HepG2 (cell line): ENCODE data around the gene COBLL1. TPM values are rescaled to one million over a fixed set of nuclear protein-coding genes. Genes with fewer than 3 reads are reported as not detected.

ENCODE experiments used
- BRCA1 ChIP-seq: sonication (generic); formaldehyde crosslinking; IDR thresholded peaks from 2 replicates; pipeline ENCODE4 v1.4.0; 2020; ENCODE audit warnings: missing genetic modification reagents
- CC2D1A ChIP-seq: sonication (generic); formaldehyde crosslinking; IDR thresholded peaks from 2 replicates; pipeline ENCODE4 v1.8.1; 2023; ENCODE audit warnings: mild to moderate bottlenecking, missing genetic modification reagents
- CHCHD3 ChIP-seq: sonication (generic); formaldehyde crosslinking; IDR thresholded peaks from 2 replicates; pipeline ENCODE4 v1.8.0; 2022; ENCODE audit warnings: mild to moderate bottlenecking, missing genetic modification reagents, moderate library complexity
- CHD4 ChIP-seq: fragments of 200-600 bp; sonication (generic); IDR thresholded peaks from 2 replicates; pipeline ENCODE4 v1.7.0; 2017; ENCODE audit warnings: mild to moderate bottlenecking, low read length, borderline replicate concordance
- GATAD2A ChIP-seq: IDR thresholded peaks from 2 replicates; pipeline ENCODE4 v1.6.1; 2016
- NFIC ChIP-seq: IDR thresholded peaks from 2 replicates; pipeline ENCODE4 v1.6.1; 2012; ENCODE audit warnings: mild to moderate bottlenecking, low read length, inconsistent platforms
- SMC3 ChIP-seq: IDR thresholded peaks from 2 replicates; pipeline ENCODE4 v1.6.1; 2011; ENCODE audit warnings: low read length, improper control_type of control experiment
- SNRNP70 ChIP-seq: fragments of 200-400 bp; formaldehyde crosslinking; IDR thresholded peaks from 2 replicates; pipeline ENCODE4 v1.6.1; 2017; ENCODE audit warnings: mild to moderate bottlenecking, low read depth, low read length, moderate library complexity
- SRF ChIP-seq: IDR thresholded peaks from 2 replicates; pipeline ENCODE4 v1.6.1; 2011; ENCODE audit warnings: mild to moderate bottlenecking, low read depth, low read length, moderate library complexity
- STAG1 ChIP-seq: sonication (generic); formaldehyde crosslinking; IDR thresholded peaks from 2 replicates; pipeline ENCODE4 v1.4.0; 2020; ENCODE audit warnings: missing genetic modification reagents
- TSC22D2 ChIP-seq: sonication (generic); formaldehyde crosslinking; IDR thresholded peaks from 2 replicates; pipeline ENCODE4 v1.5.1; 2020; ENCODE audit warnings: missing genetic modification reagents, mild to moderate bottlenecking, borderline replicate concordance
- ZGPAT ChIP-seq: IDR thresholded peaks from 2 replicates; pipeline ENCODE4 v1.6.1; 2016; ENCODE audit warnings: mild to moderate bottlenecking
- ZNF281 ChIP-seq: sonication (generic); formaldehyde crosslinking; IDR thresholded peaks from 2 replicates; pipeline ENCODE4 v1.4.0; 2020; ENCODE audit warnings: missing genetic modification reagents, borderline replicate concordance
- ZNF317 ChIP-seq: sonication (generic); formaldehyde crosslinking; IDR thresholded peaks from 2 replicates; pipeline ENCODE4 v1.5.0; 2020; ENCODE audit warnings: mild to moderate bottlenecking, missing genetic modification reagents
- ZNF331 ChIP-seq: sonication (generic); formaldehyde crosslinking; IDR thresholded peaks from 2 replicates; pipeline ENCODE4 v1.4.0; 2020; ENCODE audit warnings: missing genetic modification reagents
- ZNF362 ChIP-seq: sonication (generic); formaldehyde crosslinking; IDR thresholded peaks from 2 replicates; pipeline ENCODE4 v1.4.0; 2020; ENCODE audit warnings: missing genetic modification reagents, mild to moderate bottlenecking, borderline replicate concordance
- ZNF552 ChIP-seq: sonication (generic); formaldehyde crosslinking; IDR thresholded peaks from 2 replicates; pipeline ENCODE4 v1.9.0; 2022; ENCODE audit warnings: missing genetic modification reagents, mild to moderate bottlenecking, borderline replicate concordance
- ZSCAN9 ChIP-seq: IDR thresholded peaks from 2 replicates; pipeline ENCODE4 v1.6.1; 2016; ENCODE audit warnings: borderline replicate concordance
- polyA plus RNA-seq, 8 experiments: library from polyadenylated mRNA; depleted of rRNA in 3 of 8; stranded (reverse) in 7 of 8; unstranded in 1 of 8; fragments of >200 nt; fragmentation: Illumina TruSeq in 4 of 8; extraction: Trizol in 4 of 8; gene quantifications; 2 replicates each; pipeline versions ENCODE4 v1.2.1 to v1.2.3, GENCODE V29; 2011 to 2016; ENCODE audit warnings: low read depth in 4 of 8, missing spikeins in 1 of 8, mixed read lengths in 1 of 8; ENCODE audit not compliant: insufficient read depth in 1 of 8
- total RNA-seq, 5 experiments: library from RNA; depleted of rRNA; stranded (reverse); fragments of >200 nt; fragmentation: Illumina TruSeq; extraction: Trizol; gene quantifications; 2 replicates each; pipeline ENCODE4 v1.2.3, GENCODE V29; 2016; ENCODE audit warnings: low read depth in 1 of 5
- TF ChIP-seq, protein P1 (sequence below): IDR thresholded peaks from 2 replicates; pipeline ENCODE4 v1.4.0; 2020; ENCODE audit warnings: mild to moderate bottlenecking, missing genetic modification reagents
- TF ChIP-seq, protein P2 (sequence below), 2 experiments: fragments of 450-650 bp in 1 of 2; sonication (generic) in 1 of 2; formaldehyde crosslinking; IDR thresholded peaks; 2 replicates each; pipeline versions ENCODE4 v1.5.0 to v1.8.0; 2020 to 2022; ENCODE audit warnings: mild to moderate bottlenecking in 1 of 2, missing genetic modification reagents in 1 of 2

COBLL1 gene
- total and polyA plus RNA-seq, 2 of the 13 experiments (the other 11 are each of a cell fraction or from before 2014, with no cell fraction given) = 32.6 to 86.8 TPM

- TF ChIP-seq, protein P1, sequence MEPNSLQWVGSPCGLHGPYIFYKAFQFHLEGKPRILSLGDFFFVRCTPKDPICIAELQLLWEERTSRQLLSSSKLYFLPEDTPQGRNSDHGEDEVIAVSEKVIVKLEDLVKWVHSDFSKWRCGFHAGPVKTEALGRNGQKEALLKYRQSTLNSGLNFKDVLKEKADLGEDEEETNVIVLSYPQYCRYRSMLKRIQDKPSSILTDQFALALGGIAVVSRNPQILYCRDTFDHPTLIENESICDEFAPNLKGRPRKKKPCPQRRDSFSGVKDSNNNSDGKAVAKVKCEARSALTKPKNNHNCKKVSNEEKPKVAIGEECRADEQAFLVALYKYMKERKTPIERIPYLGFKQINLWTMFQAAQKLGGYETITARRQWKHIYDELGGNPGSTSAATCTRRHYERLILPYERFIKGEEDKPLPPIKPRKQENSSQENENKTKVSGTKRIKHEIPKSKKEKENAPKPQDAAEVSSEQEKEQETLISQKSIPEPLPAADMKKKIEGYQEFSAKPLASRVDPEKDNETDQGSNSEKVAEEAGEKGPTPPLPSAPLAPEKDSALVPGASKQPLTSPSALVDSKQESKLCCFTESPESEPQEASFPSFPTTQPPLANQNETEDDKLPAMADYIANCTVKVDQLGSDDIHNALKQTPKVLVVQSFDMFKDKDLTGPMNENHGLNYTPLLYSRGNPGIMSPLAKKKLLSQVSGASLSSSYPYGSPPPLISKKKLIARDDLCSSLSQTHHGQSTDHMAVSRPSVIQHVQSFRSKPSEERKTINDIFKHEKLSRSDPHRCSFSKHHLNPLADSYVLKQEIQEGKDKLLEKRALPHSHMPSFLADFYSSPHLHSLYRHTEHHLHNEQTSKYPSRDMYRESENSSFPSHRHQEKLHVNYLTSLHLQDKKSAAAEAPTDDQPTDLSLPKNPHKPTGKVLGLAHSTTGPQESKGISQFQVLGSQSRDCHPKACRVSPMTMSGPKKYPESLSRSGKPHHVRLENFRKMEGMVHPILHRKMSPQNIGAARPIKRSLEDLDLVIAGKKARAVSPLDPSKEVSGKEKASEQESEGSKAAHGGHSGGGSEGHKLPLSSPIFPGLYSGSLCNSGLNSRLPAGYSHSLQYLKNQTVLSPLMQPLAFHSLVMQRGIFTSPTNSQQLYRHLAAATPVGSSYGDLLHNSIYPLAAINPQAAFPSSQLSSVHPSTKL (CRISPR knock-in tag) = peak; percentile 8; the same call in 1 of the 2 replicates
- TF ChIP-seq, protein P2, sequence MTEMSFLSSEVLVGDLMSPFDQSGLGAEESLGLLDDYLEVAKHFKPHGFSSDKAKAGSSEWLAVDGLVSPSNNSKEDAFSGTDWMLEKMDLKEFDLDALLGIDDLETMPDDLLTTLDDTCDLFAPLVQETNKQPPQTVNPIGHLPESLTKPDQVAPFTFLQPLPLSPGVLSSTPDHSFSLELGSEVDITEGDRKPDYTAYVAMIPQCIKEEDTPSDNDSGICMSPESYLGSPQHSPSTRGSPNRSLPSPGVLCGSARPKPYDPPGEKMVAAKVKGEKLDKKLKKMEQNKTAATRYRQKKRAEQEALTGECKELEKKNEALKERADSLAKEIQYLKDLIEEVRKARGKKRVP (CRISPR knock-in tag; IDR thresholded peaks at IDR 0.05) = no peak
- TF ChIP-seq BRCA1 (no peak), CC2D1A (no peak), ZNF317 (no peak), ZNF331 (CRISPR knock-in tag) (no peak), TSC22D2 (no peak), ZNF281 (CRISPR knock-in tag) (no peak), ZSCAN9 (CRISPR knock-in tag) (0 out of 2 replicates have a peak, but pooled peaks have one; percentile 44), NFIC (peak; percentile 33; the same call in 1 of the 2 replicates), SNRNP70 (no peak), SMC3 (peak; percentile 82), CHD4 (no peak), SRF (no peak), CHCHD3 (no peak), STAG1 (CRISPR knock-in tag) (peak; percentile 75), GATAD2A (no peak), ZNF362 (CRISPR knock-in tag) (peak; percentile 58; the same call in 1 of the 2 replicates), ZNF552 (no peak), ZGPAT (no peak)
Observed at GRCh38 chr2:164717000-164717803, 124.4 kb downstream of the COBLL1 start (continued).
